Mononuclear cell (primary cell): ENCODE data around the gene SETD9. TPM values are rescaled to one million over a fixed set of nuclear protein-coding genes. Genes with fewer than 3 reads are reported as not detected.

ENCODE experiments used
- H3K27me3 ChIP-seq: 2 replicates; pipeline ENCODE4 v1.6.0; 2011; ENCODE audit warnings: low read length, control low read depth; ENCODE audit not compliant: insufficient read depth
- H3K4me1 ChIP-seq: 2 replicates; pipeline ENCODE4 v1.5.1; 2011; ENCODE audit warnings: mild to moderate bottlenecking, low read length, control low read depth; ENCODE audit not compliant: insufficient read depth
- H3K4me3 ChIP-seq: 2 replicates; pipeline ENCODE4 v1.5.1; 2011; ENCODE audit warnings: mild to moderate bottlenecking, low read length, moderate library complexity
- H3K9me3 ChIP-seq: 2 replicates; pipeline ENCODE4 v1.5.1; 2011; ENCODE audit warnings: low read depth, mild to moderate bottlenecking, control low read depth, low read length
- total RNA-seq: library from RNA; depleted of rRNA; stranded (reverse); fragments of >200 nt; gene quantifications from one replicate; pipeline ENCODE4 v1.2.3, GENCODE V29; 2012

SETD9 gene
- total RNA-seq, 1 donor = 5.6 TPM

- H3K27me3 ChIP-seq = no peaks in the 10 kb centered on the region
- H3K4me1 ChIP-seq = peaks cover 12% of the 10 kb centered on the region
- H3K4me3 ChIP-seq = no peak overlapping the region
- no peaks in the 10 kb centered on the region for H3K9me3 ChIP-seq
Measured at GRCh38 chr5:56913766-56914165, 4.4 kb downstream of the SETD9 start.

DNA sequence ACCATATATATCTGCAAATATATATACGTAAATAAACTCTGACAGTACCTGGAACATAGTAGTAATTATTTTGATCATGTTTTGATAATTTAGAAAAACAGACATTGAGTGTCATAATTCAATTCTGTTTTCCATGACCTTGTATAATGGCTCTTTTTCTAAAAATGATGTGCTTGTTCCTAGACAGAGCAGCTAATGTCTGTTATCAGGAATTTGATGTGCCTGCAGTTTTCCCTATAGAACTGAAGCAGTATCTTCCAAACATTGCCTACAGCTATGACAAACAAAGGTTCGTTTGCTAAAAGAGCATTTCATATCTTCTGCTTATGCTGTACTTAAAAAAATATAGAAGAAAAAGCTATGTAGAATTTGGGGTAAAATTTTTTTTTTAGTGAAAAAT is 5.3 kb downstream of the SETD9 start:
- no peaks in the 10 kb centered on the region for H3K27me3 ChIP-seq
- no peaks in the 10 kb centered on the region for H3K9me3 ChIP-seq
- H3K4me3 ChIP-seq = no peak overlapping the region
- peaks cover 7% of the 10 kb centered on the region for H3K4me1 ChIP-seq

DNA sequence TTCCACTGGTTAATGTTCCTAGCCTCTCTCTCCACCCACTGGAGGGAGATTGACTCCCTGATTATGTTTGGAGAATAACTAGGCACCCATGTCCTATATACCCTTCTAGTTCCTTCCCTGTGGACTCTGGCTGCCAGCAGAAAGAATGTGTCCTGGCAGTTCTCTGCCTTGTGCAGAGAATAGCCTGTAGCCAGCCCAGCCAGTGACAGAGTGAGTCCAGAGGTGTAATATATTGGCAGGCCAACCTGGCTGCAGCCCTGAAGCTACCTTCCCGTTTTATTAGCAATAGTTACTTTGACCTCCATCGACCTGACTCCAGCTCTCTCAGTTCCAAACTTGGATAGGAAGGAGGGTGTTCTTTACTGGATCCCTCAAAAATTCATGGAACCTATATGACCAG is 8.1 kb downstream of the SETD9 start:
- Histone ChIP-seq H3K4me1 (no peaks in the 10 kb centered on the region), H3K9me3 (no peaks in the 10 kb centered on the region), H3K4me3 (no peak overlapping the region), H3K27me3 (no peaks in the 10 kb centered on the region)

- no peaks in the 10 kb centered on the region for H3K27me3 ChIP-seq
- H3K4me3 ChIP-seq = no peak overlapping the region
- no peaks in the 10 kb centered on the region for H3K4me1 ChIP-seq
- H3K9me3 ChIP-seq = no peaks in the 10 kb centered on the region
Measured at GRCh38 chr5:56918054-56918453, 8.7 kb downstream of the SETD9 start.

GRCh38 chr5:56919942-56920662 is 10.7 kb downstream of the SETD9 start:
- Histone ChIP-seq H3K27me3 (no peaks in the 10 kb centered on the region), H3K9me3 (no peaks in the 10 kb centered on the region), H3K4me3 (no peak overlapping the region), H3K4me1 (no peaks in the 10 kb centered on the region)

DNA sequence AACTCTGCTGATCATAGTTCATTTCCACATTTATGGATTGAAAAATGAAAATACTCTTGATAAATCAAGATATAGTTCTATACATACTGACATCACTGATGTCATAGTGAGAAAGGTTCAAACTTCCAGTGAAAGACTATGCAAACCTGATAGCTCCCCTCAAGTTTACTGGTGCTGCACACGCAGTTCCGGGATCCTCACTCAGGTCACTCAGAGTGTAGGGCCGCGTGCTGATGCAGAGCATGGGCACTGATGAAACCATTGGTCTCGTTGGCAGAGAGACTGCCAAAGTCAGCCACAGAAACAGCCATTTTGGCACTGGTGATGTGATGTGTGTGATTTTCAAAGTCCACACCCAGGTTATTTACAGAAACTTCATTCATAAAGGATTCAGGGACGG is 13.5 kb downstream of the SETD9 start:
- H3K4me3 ChIP-seq = no peak overlapping the region
- H3K4me1 ChIP-seq = no peaks in the 10 kb centered on the region
- H3K9me3 ChIP-seq = no peaks in the 10 kb centered on the region
- H3K27me3 ChIP-seq = no peaks in the 10 kb centered on the region

DNA sequence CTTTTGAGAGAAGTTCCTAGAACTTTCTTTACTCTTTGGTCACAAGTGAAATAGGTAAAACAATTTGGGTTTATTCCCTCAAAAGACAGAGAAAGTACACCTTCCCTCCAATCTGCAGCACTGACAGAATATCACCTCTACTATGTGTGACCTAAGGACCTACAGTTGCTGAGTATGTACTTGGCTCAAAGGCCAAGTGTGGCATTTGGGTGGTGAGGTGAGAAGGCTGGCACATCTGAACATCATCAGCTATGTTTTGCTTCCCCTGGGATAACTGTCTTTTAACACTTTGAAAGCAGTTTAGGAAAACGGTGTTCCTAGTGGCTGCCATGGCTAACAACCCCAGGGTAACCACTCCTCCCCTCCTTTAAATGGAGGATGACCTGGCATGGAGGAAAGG is 24.9 kb downstream of the SETD9 start:
- Histone ChIP-seq H3K4me1 (no peaks in the 10 kb centered on the region), H3K27me3 (no peaks in the 10 kb centered on the region), H3K4me3 (no peak overlapping the region), H3K9me3 (no peaks in the 10 kb centered on the region)

- Histone ChIP-seq H3K4me3 (no peak overlapping the region), H3K4me1 (no peaks in the 10 kb centered on the region), H3K9me3 (no peaks in the 10 kb centered on the region), H3K27me3 (no peaks in the 10 kb centered on the region)
Measured at GRCh38 chr5:56938858-56939257, 29.5 kb downstream of the SETD9 start.

DNA sequence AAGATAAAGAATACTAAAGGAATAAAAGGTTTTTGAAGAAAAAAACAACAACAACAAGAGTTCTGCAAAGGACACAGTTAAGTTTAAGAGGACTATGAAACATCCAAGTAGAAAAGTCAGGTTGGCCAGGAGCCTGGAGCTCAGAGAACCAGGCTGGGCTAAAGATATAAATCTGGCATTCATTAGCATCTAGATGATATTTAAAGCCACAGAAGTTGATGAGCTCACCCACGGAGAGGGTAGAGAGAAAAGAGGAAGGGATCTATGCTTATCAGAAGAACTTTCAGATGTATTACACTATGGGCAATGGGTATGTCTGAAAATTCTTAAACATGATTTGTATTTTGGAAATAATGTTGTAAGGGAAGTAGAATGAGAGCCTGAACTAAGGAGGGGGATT is 32.6 kb downstream of the SETD9 start:
- Histone ChIP-seq H3K4me1 (no peaks in the 10 kb centered on the region), H3K27me3 (no peaks in the 10 kb centered on the region), H3K4me3 (no peak overlapping the region), H3K9me3 (no peaks in the 10 kb centered on the region)

DNA sequence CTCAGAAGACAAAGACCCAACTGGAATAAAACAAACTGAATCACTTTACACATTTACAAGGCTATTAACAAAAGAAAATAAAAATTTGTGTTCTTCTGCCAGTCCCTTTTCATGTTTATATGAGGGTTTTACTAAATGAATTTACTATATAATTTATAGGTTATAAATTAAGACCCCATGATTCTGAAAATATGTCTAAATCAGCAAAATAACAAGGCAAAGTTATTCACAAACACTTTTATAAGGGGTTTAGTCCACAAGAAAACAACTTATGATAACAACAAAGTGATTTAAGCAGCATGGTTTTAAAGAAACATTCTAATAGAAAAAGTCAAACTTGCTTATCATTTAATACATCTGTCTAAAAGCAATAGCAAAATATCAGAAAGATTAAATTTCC is 37.7 kb downstream of the SETD9 start:
- Histone ChIP-seq H3K27me3 (no peaks in the 10 kb centered on the region), H3K9me3 (no peaks in the 10 kb centered on the region), H3K4me3 (no peak overlapping the region), H3K4me1 (peaks cover 12% of the 10 kb centered on the region)

DNA sequence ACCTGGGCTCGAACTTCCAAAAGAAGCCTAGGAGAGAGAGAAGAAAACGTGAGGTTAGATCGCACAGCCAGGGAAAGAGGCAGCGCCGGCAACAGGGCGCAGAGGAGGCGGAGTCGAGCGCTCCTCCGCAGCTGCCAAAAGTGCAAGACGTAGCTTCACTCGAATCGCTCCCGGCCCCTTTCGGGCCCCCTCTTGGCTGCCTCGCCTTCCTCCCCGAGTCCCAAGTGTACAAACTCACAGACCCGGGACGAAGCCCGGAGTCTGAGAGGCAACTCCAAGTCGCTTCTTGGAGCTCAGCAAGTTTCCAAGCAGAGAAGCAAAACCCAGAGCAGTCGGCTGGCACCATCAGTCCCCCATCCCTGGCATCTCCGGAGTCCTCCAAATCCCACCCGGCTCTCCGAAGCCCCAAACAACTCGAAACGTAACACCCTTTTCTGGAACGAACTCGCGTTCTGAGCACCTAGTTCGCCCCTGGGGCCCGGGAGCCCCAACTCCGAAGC is 41.3 kb downstream of the SETD9 start:
- peak overlapping the region; percentile 66 for H3K4me3 ChIP-seq
- H3K9me3 ChIP-seq = no peaks in the 10 kb centered on the region
- H3K27me3 ChIP-seq = peaks cover 29% of the 10 kb centered on the region
- peaks cover 20% of the 10 kb centered on the region for H3K4me1 ChIP-seq

DNA sequence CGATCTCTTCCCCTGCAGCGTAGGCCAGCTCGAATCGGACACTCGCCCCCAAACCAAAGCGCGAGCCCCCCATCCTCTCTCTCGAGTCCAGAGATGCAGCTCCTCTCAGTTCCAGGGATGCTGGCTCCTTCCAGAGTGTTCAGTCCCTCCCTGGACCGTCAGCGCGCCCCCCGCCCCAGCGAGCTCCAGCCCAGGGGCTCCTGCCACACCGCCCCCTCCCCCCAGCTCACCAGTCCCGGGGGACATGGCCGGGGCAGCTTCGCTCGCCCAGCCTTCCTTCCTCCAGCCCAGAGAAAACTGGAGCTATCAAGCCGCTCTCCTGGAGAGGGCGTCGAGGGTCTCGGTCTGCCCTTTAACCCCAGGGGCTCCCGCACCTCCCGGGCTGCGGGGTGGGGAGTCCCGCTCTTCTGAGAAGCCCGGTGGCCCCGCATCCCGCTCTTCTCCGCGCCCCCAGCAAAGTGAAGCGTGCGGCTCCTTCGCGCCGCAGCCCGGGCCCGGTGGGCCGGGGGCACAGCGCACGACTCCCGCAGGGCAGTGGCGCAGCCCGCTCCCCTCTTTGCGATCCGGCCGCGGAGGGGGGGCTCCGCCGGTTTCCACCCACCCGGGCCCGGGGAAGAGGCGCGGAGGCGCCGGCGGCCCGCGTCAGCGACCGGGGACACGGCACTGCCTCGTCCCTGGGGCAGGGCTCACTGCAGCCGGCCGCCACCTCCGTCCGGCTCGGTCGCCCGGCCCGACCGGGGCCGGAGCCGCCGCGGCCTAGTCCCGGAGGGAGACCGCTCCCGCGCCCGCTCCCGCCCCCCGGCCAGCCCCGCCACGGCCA is 41.9 kb downstream of the SETD9 start:
- H3K9me3 ChIP-seq = no peaks in the 10 kb centered on the region
- peaks cover 20% of the 10 kb centered on the region for H3K4me1 ChIP-seq
- H3K27me3 ChIP-seq = peaks cover 29% of the 10 kb centered on the region
- H3K4me3 ChIP-seq = peak overlapping the region; percentile 66

GRCh38 chr5:56951946-56952691 is 42.7 kb downstream of the SETD9 start, which contains the start of gene MIER3:
Gene MIER3 (minus strand): TSS chr5:56952123. CDS start chr5:56952102, 21 bp downstream.
- Histone ChIP-seq H3K4me1 (peaks cover 20% of the 10 kb centered on the region), H3K27me3 (peaks cover 29% of the 10 kb centered on the region), H3K4me3 (peak within 1 kb of the TSS; percentile 66), H3K9me3 (no peaks in the 10 kb centered on the region)

DNA sequence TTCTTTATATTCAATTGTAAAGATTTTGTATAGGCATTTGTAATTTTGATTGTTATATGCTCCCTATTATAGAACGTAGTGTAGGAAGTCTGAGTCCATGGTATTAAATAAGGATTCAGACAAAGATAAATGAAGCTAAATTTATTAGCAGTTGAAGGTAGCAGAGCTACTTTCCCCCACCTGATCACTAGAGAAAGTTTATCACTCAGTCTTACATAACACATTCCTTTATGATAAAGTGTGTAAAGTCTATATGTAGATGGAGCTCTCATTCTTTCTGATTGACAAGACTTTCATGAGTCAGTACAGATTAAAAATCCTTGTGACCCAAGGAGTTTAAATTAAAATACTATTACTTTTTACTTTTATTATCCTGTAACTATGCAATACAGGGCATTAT is 44.9 kb downstream of the SETD9 start:
- Histone ChIP-seq H3K4me1 (peaks cover 20% of the 10 kb centered on the region), H3K27me3 (peaks cover 33% of the 10 kb centered on the region), H3K4me3 (no peak overlapping the region), H3K9me3 (no peaks in the 10 kb centered on the region)

DNA sequence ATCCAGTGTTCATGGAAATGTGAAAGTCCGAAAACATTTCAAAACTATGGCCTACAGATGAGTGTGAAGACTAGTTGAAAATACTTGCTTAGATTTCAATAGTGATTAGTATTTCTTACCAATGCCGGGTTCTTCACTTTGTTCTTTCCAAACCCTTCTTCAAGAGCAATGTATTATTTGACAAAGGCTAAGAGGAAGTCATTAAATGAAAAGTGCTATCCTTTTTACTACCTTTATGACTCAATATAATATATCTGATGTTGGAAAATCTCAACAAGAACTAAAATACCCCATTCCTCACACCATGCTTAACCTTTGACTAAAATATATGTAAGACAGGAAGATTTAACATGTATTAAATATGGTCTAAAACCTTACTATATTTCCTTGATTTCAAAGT is 49.2 kb downstream of the SETD9 start:
- Histone ChIP-seq H3K4me1 (no peaks in the 10 kb centered on the region), H3K27me3 (peaks cover 38% of the 10 kb centered on the region), H3K4me3 (no peak overlapping the region), H3K9me3 (no peaks in the 10 kb centered on the region)
